ENCODE data around the gene KRCC1. TPM values are rescaled to one million over a fixed set of nuclear protein-coding genes. Genes with fewer than 3 reads are reported as not detected.

The KRCC1 gene
- total and polyA plus RNA-seq, 9 of the 15 experiments (the other 6 are each of a cell fraction or from before 2014, with no cell fraction given) = 1.9 to 6.0 (median 2.2) TPM

DNA sequence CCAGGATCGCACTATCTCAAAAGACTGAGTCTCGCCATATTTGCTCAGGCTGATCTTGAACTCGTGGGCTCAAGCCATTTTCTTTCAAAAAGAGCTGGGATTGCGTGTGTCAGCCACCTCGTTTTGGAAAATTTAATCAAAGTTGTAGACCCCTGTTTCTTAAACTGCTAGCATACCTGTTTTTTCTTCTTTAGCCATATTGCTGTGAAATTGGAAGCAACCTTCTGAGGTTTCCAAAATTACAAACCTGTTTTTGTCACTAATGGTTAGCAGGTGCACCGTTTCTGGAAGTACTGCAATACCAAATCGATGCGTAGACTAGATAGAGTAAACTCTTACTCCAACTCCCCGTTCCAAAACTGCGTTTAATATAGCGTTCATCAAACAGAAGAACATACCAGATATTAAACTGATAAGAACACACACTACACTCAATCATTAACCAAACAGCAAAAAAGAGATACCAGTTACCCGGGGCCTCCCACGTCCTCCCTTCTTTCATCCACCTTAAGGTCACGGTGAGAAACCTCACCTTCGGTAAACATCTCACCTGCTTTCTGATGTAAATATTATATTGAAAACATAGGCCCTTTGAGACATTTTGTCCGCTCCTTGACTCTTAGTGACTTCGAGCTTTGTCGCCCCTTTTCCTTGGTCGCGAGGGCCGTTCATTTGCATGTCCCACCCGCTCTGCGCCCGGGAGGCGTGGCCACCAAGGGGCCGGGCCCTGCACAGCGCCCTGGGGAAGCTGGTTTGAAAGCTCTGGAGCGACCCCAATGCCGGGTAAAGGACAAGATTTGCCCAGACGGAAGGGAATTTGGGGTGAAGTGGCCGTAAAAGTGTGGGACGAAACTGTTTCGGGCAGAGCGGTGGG is 39.3 kb downstream of the KRCC1 start, which contains the start of gene RNU2-63P:
Gene RNU2-63P (minus strand): TSS at position 462 of the 874 bp plus-strand sequence.
- Histone ChIP-seq H3K27ac (ENCODE audit: extremely low read depth, low read depth, low read length) (peak within 1 kb of the TSS; percentile 100), H3K4me1 (replicated peaks in 1 of 2; ENCODE audit: control insufficient read depth in 2 of 2, insufficient read depth in 2 of 2, low read length in 2 of 2) (peaks cover 11 to 14% of the 10 kb centered on the region in 2 experiments; a peak in 4 of 5 replicates), H4K20me1 (replicated peaks; ENCODE audit: control insufficient read depth, insufficient read depth, low read length) (no peaks in the 10 kb centered on the region; the same call in 1 of the 2 replicates), H3K79me2 (ENCODE audit: control insufficient read depth, insufficient read depth, low read length) (no peaks in the 10 kb centered on the region), H3K9me1 (ENCODE audit: control insufficient read depth, insufficient read depth, low read length) (no peaks in the 10 kb centered on the region), H3K36me3 (ENCODE audit: control insufficient read depth, insufficient read depth, low read length) (no peaks in the 10 kb centered on the region), H3K27me3 (ENCODE audit: control insufficient read depth in 2 of 2, insufficient read depth in 2 of 2, low read length in 2 of 2) (no peaks in the 10 kb centered on the region), H3K4me2 (ENCODE audit: insufficient read depth, low read length) (peak within 1 kb of the TSS; percentile 84), H3K9ac (ENCODE audit: insufficient read depth in 1 of 2, low read depth in 2 of 2, low read length in 2 of 2) (peak within 1 kb of the TSS; percentile 89 to 98), H2AFZ (ENCODE audit: low read depth, low read length) (peak within 1 kb of the TSS; percentile 99), H3K9me3 (replicated peaks; ENCODE audit: control insufficient read depth, insufficient read depth, low read depth, low read length) (peaks cover 2% of the 10 kb centered on the region; the same call in 1 of the 2 replicates), H3K4me3 (peak within 1 kb of the TSS; percentile 55)
- in situ Hi-C loops (cut with MboI) = loop anchor here (10.0 to 25.0 kb wide), 3 partner anchors 138 to 779 kb away; no protein-coding TSS in a partner anchor
- ChIA-PET POLR2A (interaction anchor here (0.6 to 2.8 kb wide), 22 partner anchors 9 to 472 kb away, joined by 3 to 24 read pairs (median 6); no protein-coding TSS in a partner anchor), CTCF (ENCODE audit: low intra/inter-chr PET ratio) (interaction anchor here (0.7 kb wide), 1 partner anchor 49 kb away, joined by 3 read pairs; no protein-coding TSS in a partner anchor)
- ATAC-seq (peak; percentile 90), FAIRE-seq (peak; percentile 92), DNase-seq (ENCODE audit: extremely low read depth in 1 of 4, low spot score in 3 of 4) (peak; percentile 82 to 91 (median 86))
- BruUV-seq (replicated peaks) = TSS peak; percentile 100
- under 1% methylated on average over 31 of the region's 34 CpGs for WGBS (ENCODE audit: insufficient coverage, low coverage, missing lambda C conversion rate)
- intact Hi-C loops (cut with micrococcal nuclease) = loop anchor here (1.0 to 5.0 kb wide), 2 partner anchors 39 to 146 kb away; partner anchors contain the start of gene KRCC1
- TF ChIP-seq U2AF2 (optimal IDR thresholded peaks at IDR 0.05; ENCODE audit: low read depth, low read length) (no peak), ELF2 (CRISPR knock-in tag; IDR thresholded peaks at IDR 0.05) (peak; percentile 83), CBFA2T2 (conservative IDR thresholded peaks at IDR 0.05) (0 out of 2 replicates have a peak, but pooled peaks have one; percentile 2), HNRNPUL1 (IDR thresholded peaks at IDR 0.05; ENCODE audit: low read length) (peak; percentile 96), CREM (IDR thresholded peaks at IDR 0.05; ENCODE audit: low read depth) (peak; percentile 49; the same call in 1 of the 2 replicates), ZNF696 (CRISPR knock-in tag; conservative IDR thresholded peaks at IDR 0.05) (peak; percentile 95), ZNF121 (CRISPR knock-in tag; conservative IDR thresholded peaks at IDR 0.05) (no peak), ZC3H4 (CRISPR knock-in tag; IDR thresholded peaks at IDR 0.05; ENCODE audit: borderline replicate concordance) (peak; percentile 91), GATA2 (CRISPR knock-in tag; IDR thresholded peaks at IDR 0.05) (peak; percentile 71), ZNF586 (CRISPR knock-in tag; conservative IDR thresholded peaks at IDR 0.05) (peak; percentile 97), FOSL1 (tag; conservative IDR thresholded peaks at IDR 0.05) (peak; percentile 70), ZNF717 (CRISPR knock-in tag; IDR thresholded peaks at IDR 0.05) (peak; percentile 98), ATF7 (IDR thresholded peaks at IDR 0.05) (peak; percentile 74; the same call in 1 of the 2 replicates), PML (IDR thresholded peaks at IDR 0.05; ENCODE audit: low read length) (peak; percentile 100), TGIF2 (CRISPR knock-in tag; IDR thresholded peaks at IDR 0.05) (no peak), NEUROD1 (IDR thresholded peaks at IDR 0.05; ENCODE audit: borderline replicate concordance, low read depth, low read length, partially characterized antibody) (peak; percentile 63), ETS2 (tag; IDR thresholded peaks at IDR 0.05; ENCODE audit: borderline replicate concordance, poor library complexity, severe bottlenecking) (no peak), FOXJ2 (tag; IDR thresholded peaks at IDR 0.05) (peak; percentile 81; the same call in 1 of the 2 replicates), TAF9B (IDR thresholded peaks at IDR 0.05; ENCODE audit: partially characterized antibody) (peak; percentile 98), RNF2 (IDR thresholded peaks at IDR 0.05) (peak; percentile 100)
- TF ChIP-seq, protein P1, sequence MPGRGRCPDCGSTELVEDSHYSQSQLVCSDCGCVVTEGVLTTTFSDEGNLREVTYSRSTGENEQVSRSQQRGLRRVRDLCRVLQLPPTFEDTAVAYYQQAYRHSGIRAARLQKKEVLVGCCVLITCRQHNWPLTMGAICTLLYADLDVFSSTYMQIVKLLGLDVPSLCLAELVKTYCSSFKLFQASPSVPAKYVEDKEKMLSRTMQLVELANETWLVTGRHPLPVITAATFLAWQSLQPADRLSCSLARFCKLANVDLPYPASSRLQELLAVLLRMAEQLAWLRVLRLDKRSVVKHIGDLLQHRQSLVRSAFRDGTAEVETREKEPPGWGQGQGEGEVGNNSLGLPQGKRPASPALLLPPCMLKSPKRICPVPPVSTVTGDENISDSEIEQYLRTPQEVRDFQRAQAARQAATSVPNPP (IDR thresholded peaks at IDR 0.05; ENCODE audit: borderline replicate concordance, insufficient read depth, insufficient read length) = no peak
